H1 (cell line): ENCODE data around the gene TBC1D22B. TPM values are rescaled to one million over a fixed set of nuclear protein-coding genes. Genes with fewer than 3 reads are reported as not detected.

Experiments used
- CHD7 ChIP-seq: fragments of 300-600 bp; sonication (generic); IDR thresholded peaks from 2 replicates; pipeline ENCODE4 v1.7.1; 2012; ENCODE audit warnings: low read length, moderate library complexity, mild to moderate bottlenecking, inconsistent platforms; ENCODE audit not compliant: insufficient replicate concordance
- polyA plus RNA-seq, 7 experiments: library from polyadenylated mRNA; depleted of rRNA in 3 of 7; stranded (reverse) in 5 of 7; unstranded in 2 of 7; fragments of >200 nt in 5 of 7; fragments of 200-250 nt in 2 of 7; gene quantifications; 1 replicate in 5 of 7; 2 replicates in 1 of 7; 4 replicates in 1 of 7; pipeline versions ENCODE4 v1.2.1 to v1.2.3, GENCODE V29; 2011 to 2013; ENCODE audit warnings: missing spikeins in 2 of 7, mixed read lengths in 2 of 7
- total RNA-seq: library from RNA; stranded (reverse); fragmentation: NEBNext Ultra II Directional; extraction: Animal tissue kit (Norgen Biotek cat#: 25700); gene quantifications from 2 replicates; pipeline ENCODE4 v1.2.1, GENCODE V29; 2021

The TBC1D22B gene
- total and polyA plus RNA-seq, 2 of the 8 experiments (the other 6 are each of a cell fraction or from before 2014, with no cell fraction given): 10.1 to 17.4 TPM

- TF ChIP-seq CHD7: no peak
- TF ChIP-seq, all 59 proteins: peak for 0
These were observed 24.8 kb downstream of the TBC1D22B start (continued) for GRCh38 chr6:37282371-37282770.
